ENCODE data around the gene MNT. TPM values are rescaled to one million over a fixed set of nuclear protein-coding genes. Genes with fewer than 3 reads are reported as not detected.

Gene MNT
- polyA plus RNA-seq, 3 donors, result 0.28 to 42.4 (median 1.3) TPM

GRCh38 chr17:2362881-2363280, 38.0 kb downstream of the MNT start:
- no peak overlapping the region for H3K4me3 Mint-ChIP-seq
- 97% methylated on average over 12 of the region's 14 CpGs for WGBS (ENCODE audit: insufficient coverage)
- intact Hi-C loops (cut with micrococcal nuclease), result no loop called here
- Histone ChIP-seq H3K9ac (ENCODE audit: insufficient read depth, low read length, poor library complexity, severe bottlenecking) (no peak overlapping the region), H2AFZ (ENCODE audit: insufficient read depth, low read depth, low read length, poor library complexity, severe bottlenecking) (no peak overlapping the region), H3K36me3 (replicated peaks in 1 of 2; ENCODE audit: control insufficient read depth in 1 of 2, insufficient read depth in 2 of 2, low read length in 2 of 2) (peaks cover 11 to 33% of the 10 kb centered on the region in 2 donors), H3K9me3 (replicated peaks in 1 of 2; ENCODE audit: control insufficient read depth in 1 of 2, insufficient read depth in 1 of 2, low read length in 2 of 2) (no peaks in the 10 kb centered on the region), H3K27me3 (ENCODE audit: control insufficient read depth in 2 of 2, insufficient read depth in 2 of 2, low read length in 2 of 2) (no peaks in the 10 kb centered on the region), H4K20me1 (ENCODE audit: insufficient read depth, low read length) (no peaks in the 10 kb centered on the region), H3K27ac (ENCODE audit: low read depth in 1 of 2, low read length in 2 of 2) (no peak overlapping the region), H3K4me3 (replicated peaks in 1 of 3; ENCODE audit: low read depth in 2 of 3, low read length in 3 of 3) (no peak overlapping the region), H3K4me2 (replicated peaks; ENCODE audit: extremely low read depth, low read length, poor library complexity, severe bottlenecking) (no peak overlapping the region), H3K4me1 (ENCODE audit: control insufficient read depth in 1 of 2, insufficient read depth in 2 of 2, low read length in 2 of 2) (no peaks in the 10 kb centered on the region), H3K79me2 (ENCODE audit: insufficient read depth, low read length) (no peaks in the 10 kb centered on the region)
- H3K27me3 Mint-ChIP-seq (ENCODE audit: low read depth in 3 of 3), result peaks cover 0 to 4% (median 3%) of the 10 kb centered on the region in 3 donors
- DNase-seq, result no peak
- no peak for TF ChIP-seq CTCF (IDR thresholded peaks at IDR 0.05)
- H3K27ac Mint-ChIP-seq, result peak overlapping the region in 1 of 7 donors; percentile 40
- peaks cover 32 to 46% of the 10 kb centered on the region in 2 donors for H3K36me3 Mint-ChIP-seq
- no peaks in the 10 kb centered on the region for H3K4me1 Mint-ChIP-seq
- H3K9me3 Mint-ChIP-seq, result peaks cover 0 to 3% (median 0%) of the 10 kb centered on the region in 7 donors

- Mint-ChIP-seq H3K9me3 (peaks cover 0 to 3% (median 0%) of the 10 kb centered on the region in 7 donors), H3K36me3 (peaks cover 30 to 46% of the 10 kb centered on the region in 2 donors), H3K4me3 (no peak overlapping the region), H3K27me3 (ENCODE audit: low read depth in 3 of 3) (peaks cover 0 to 4% (median 3%) of the 10 kb centered on the region in 3 donors), H3K4me1 (no peaks in the 10 kb centered on the region), H3K27ac (peak overlapping the region in 1 of 7 donors; percentile 40)
- H2AFZ ChIP-seq (ENCODE audit: insufficient read depth, low read depth, low read length, poor library complexity, severe bottlenecking), result no peak overlapping the region
- H4K20me1 ChIP-seq (ENCODE audit: insufficient read depth, low read length), result no peaks in the 10 kb centered on the region
- H3K36me3 ChIP-seq (replicated peaks in 1 of 2; ENCODE audit: control insufficient read depth in 1 of 2, insufficient read depth in 2 of 2, low read length in 2 of 2), result peaks cover 11 to 33% of the 10 kb centered on the region in 2 donors
- DNase-seq, result no peak
- H3K9ac ChIP-seq (ENCODE audit: insufficient read depth, low read length, poor library complexity, severe bottlenecking), result no peak overlapping the region
- H3K9me3 ChIP-seq (replicated peaks in 1 of 2; ENCODE audit: control insufficient read depth in 1 of 2, insufficient read depth in 1 of 2, low read length in 2 of 2), result no peaks in the 10 kb centered on the region
- no peak for TF ChIP-seq CTCF (IDR thresholded peaks at IDR 0.05)
- 99% methylated on average over 19 of the region's 19 CpGs for WGBS (ENCODE audit: insufficient coverage)
- no peak overlapping the region for H3K27ac ChIP-seq (ENCODE audit: low read depth in 1 of 2, low read length in 2 of 2)
- no peak overlapping the region for H3K4me3 ChIP-seq (replicated peaks in 1 of 3; ENCODE audit: low read depth in 2 of 3, low read length in 3 of 3)
- intact Hi-C loops (cut with micrococcal nuclease), result no loop called here
- no peaks in the 10 kb centered on the region for H3K4me1 ChIP-seq (ENCODE audit: control insufficient read depth in 1 of 2, insufficient read depth in 2 of 2, low read length in 2 of 2)
- H3K4me2 ChIP-seq (replicated peaks; ENCODE audit: extremely low read depth, low read length, poor library complexity, severe bottlenecking), result no peak overlapping the region
- no peaks in the 10 kb centered on the region for H3K79me2 ChIP-seq (ENCODE audit: insufficient read depth, low read length)
- H3K27me3 ChIP-seq (ENCODE audit: control insufficient read depth in 2 of 2, insufficient read depth in 2 of 2, low read length in 2 of 2), result no peaks in the 10 kb centered on the region
Observed at GRCh38 chr17:2362416-2362815, 38.4 kb downstream of the MNT start.

All from CD14-positive monocyte (primary cell).